Measurements from ENCODE around the gene FIBCD1. TPM values are rescaled to one million over a fixed set of nuclear protein-coding genes. Genes with fewer than 3 reads are reported as not detected.

Gene FIBCD1
- total RNA-seq, 1 experiment from 2014 or later = 1.4 TPM

GRCh38 chr9:130940693-130941576 is 1.9 kb upstream of the FIBCD1 start:
- peaks cover 79% of the 10 kb centered on the region for H3K27me3 Mint-ChIP-seq (ENCODE audit: unreplicated experiment)
- peak overlapping the region; percentile 5 for H3K4me3 Mint-ChIP-seq (ENCODE audit: low read depth, unreplicated experiment)
- H3K9me3 Mint-ChIP-seq (ENCODE audit: low read depth, unreplicated experiment) = no peaks in the 10 kb centered on the region
- peaks cover 11% of the 10 kb centered on the region for H3K4me1 Mint-ChIP-seq (ENCODE audit: low read depth, unreplicated experiment)
- TF ChIP-seq CTCF (IDR thresholded peaks at IDR 0.05; ENCODE audit: unreplicated experiment) = peak; percentile 70
- H3K36me3 Mint-ChIP-seq (ENCODE audit: insufficient read depth, unreplicated experiment) = peaks cover 6% of the 10 kb centered on the region
- BruUV-seq (replicated peaks) = no TSS peak
- CTCF ChIA-PET = interaction anchor here (0.6 to 1.0 kb wide), 3 partner anchors 58 to 180 kb away, joined by 3 read pairs; no protein-coding TSS in a partner anchor
- DNase-seq = peak; percentile 90
- H3K27ac Mint-ChIP-seq (ENCODE audit: unreplicated experiment) = no peak overlapping the region
- intact Hi-C loops (cut with micrococcal nuclease; ENCODE audit: unreplicated experiment) = loop anchor here (2.0 kb wide), 1 partner anchor 44 kb away; the partner anchor contains the start of gene QRFP

GRCh38 chr9:130940027-130940549 is 1.0 kb upstream of the FIBCD1 start:
- peaks cover 11% of the 10 kb centered on the region for H3K4me1 Mint-ChIP-seq (ENCODE audit: low read depth, unreplicated experiment)
- no peak overlapping the region for H3K27ac Mint-ChIP-seq (ENCODE audit: unreplicated experiment)
- no peak for DNase-seq
- TF ChIP-seq CTCF (IDR thresholded peaks at IDR 0.05; ENCODE audit: unreplicated experiment) = no peak
- no peaks in the 10 kb centered on the region for H3K9me3 Mint-ChIP-seq (ENCODE audit: low read depth, unreplicated experiment)
- intact Hi-C loops (cut with micrococcal nuclease; ENCODE audit: unreplicated experiment) = loop anchor here (2.0 kb wide), 1 partner anchor 43 kb away; the partner anchor contains the start of gene QRFP
- no TSS peak for BruUV-seq (replicated peaks)
- H3K4me3 Mint-ChIP-seq (ENCODE audit: low read depth, unreplicated experiment) = peak overlapping the region; percentile 57
- H3K36me3 Mint-ChIP-seq (ENCODE audit: insufficient read depth, unreplicated experiment) = peaks cover 6% of the 10 kb centered on the region
- peaks cover 76% of the 10 kb centered on the region for H3K27me3 Mint-ChIP-seq (ENCODE audit: unreplicated experiment)
- CTCF ChIA-PET = no interaction called here

GRCh38 chr9:130939405-130940026 is 469 bp upstream of the FIBCD1 start:
- CTCF ChIA-PET = no interaction called here
- H3K4me3 Mint-ChIP-seq (ENCODE audit: low read depth, unreplicated experiment) = peak overlapping the region; percentile 82
- no peaks in the 10 kb centered on the region for H3K9me3 Mint-ChIP-seq (ENCODE audit: low read depth, unreplicated experiment)
- H3K27me3 Mint-ChIP-seq (ENCODE audit: unreplicated experiment) = peaks cover 76% of the 10 kb centered on the region
- peaks cover 6% of the 10 kb centered on the region for H3K36me3 Mint-ChIP-seq (ENCODE audit: insufficient read depth, unreplicated experiment)
- intact Hi-C loops (cut with micrococcal nuclease; ENCODE audit: unreplicated experiment) = loop anchor here (2.0 kb wide), 2 partner anchors 43 to 73 kb away; partner anchors contain the start of gene QRFP
- H3K27ac Mint-ChIP-seq (ENCODE audit: unreplicated experiment) = no peak overlapping the region
- no TSS peak for BruUV-seq (replicated peaks)
- no peak for TF ChIP-seq CTCF (IDR thresholded peaks at IDR 0.05; ENCODE audit: unreplicated experiment)
- peaks cover 11% of the 10 kb centered on the region for H3K4me1 Mint-ChIP-seq (ENCODE audit: low read depth, unreplicated experiment)
- DNase-seq = no peak

GRCh38 chr9:130938184-130938651 is 829 bp downstream of the FIBCD1 start:
- TF ChIP-seq CTCF (IDR thresholded peaks at IDR 0.05; ENCODE audit: unreplicated experiment) = no peak
- Mint-ChIP-seq H3K4me1 (ENCODE audit: low read depth, unreplicated experiment) (peaks cover 11% of the 10 kb centered on the region), H3K27ac (ENCODE audit: unreplicated experiment) (no peak overlapping the region), H3K9me3 (ENCODE audit: low read depth, unreplicated experiment) (no peaks in the 10 kb centered on the region), H3K4me3 (ENCODE audit: low read depth, unreplicated experiment) (no peak overlapping the region), H3K27me3 (ENCODE audit: unreplicated experiment) (peaks cover 67% of the 10 kb centered on the region), H3K36me3 (ENCODE audit: insufficient read depth, unreplicated experiment) (peaks cover 6% of the 10 kb centered on the region)
- intact Hi-C loops (cut with micrococcal nuclease; ENCODE audit: unreplicated experiment) = loop anchor here (2.0 kb wide), 1 partner anchor 71 kb away; no protein-coding TSS in a partner anchor
- DNase-seq = no peak
- no TSS peak for BruUV-seq (replicated peaks)
- CTCF ChIA-PET = no interaction called here

Measured in Calu3 (cell line).